Mesothelial cell of epicardium (in vitro differentiated cells): ENCODE results near the gene SFXN4. TPM values are rescaled to one million over a fixed set of nuclear protein-coding genes. Genes with fewer than 3 reads are reported as not detected.
"Not testable (repeated sequence)": the region's sequence is repeated elsewhere in the genome, so short reads cannot be mapped to it uniquely, and the experiment has no call there.

Experiments used
- DNase-seq, 2 experiments: peaks; one replicate each; pipeline ENCODE4 v3.0.0; 2021; ENCODE audit warnings: low spot score in 2 of 2; ENCODE audit not compliant: unreplicated experiment in 2 of 2
- H3K27ac Mint-ChIP-seq: 2 replicates; pipeline ENCODE4 v1.8.0; 2021; ENCODE audit warnings: mixed read lengths
- H3K27me3 Mint-ChIP-seq: 2 replicates; pipeline ENCODE4 v1.8.0; 2021; ENCODE audit warnings: low read depth, mixed read lengths
- H3K36me3 Mint-ChIP-seq: 2 replicates; pipeline ENCODE4 v1.8.0; 2021; ENCODE audit warnings: mixed read lengths
- H3K4me1 Mint-ChIP-seq: 2 replicates; pipeline ENCODE4 v1.8.0; 2021; ENCODE audit warnings: mixed read lengths
- H3K4me3 Mint-ChIP-seq: 2 replicates; pipeline ENCODE4 v1.8.0; 2021; ENCODE audit warnings: mild to moderate bottlenecking, moderate library complexity, mixed read lengths
- H3K9me3 Mint-ChIP-seq: 2 replicates; pipeline ENCODE4 v1.8.0; 2021; ENCODE audit warnings: mixed read lengths
- CTCF ChIP-seq: fragments of 200-600 bp; sonication (generic); IDR thresholded peaks from one replicate; pipeline ENCODE4 v1.5.0; 2021; ENCODE audit warnings: antibody characterized with exemption; ENCODE audit not compliant: unreplicated experiment
- total RNA-seq: library from RNA; stranded (reverse); gene quantifications from 3 replicates; pipeline ENCODE4 v1.2.1, GENCODE V29; 2021

SFXN4 gene
- total RNA-seq, 1 donor from 2014 or later: 37.2 TPM

- peaks cover 38% of the 10 kb centered on the region for H3K36me3 Mint-ChIP-seq
- no peak overlapping the region for H3K4me3 Mint-ChIP-seq
- no peaks in the 10 kb centered on the region for H3K27me3 Mint-ChIP-seq
- H3K4me1 Mint-ChIP-seq: no peaks in the 10 kb centered on the region
- H3K27ac Mint-ChIP-seq: no peak overlapping the region
- TF ChIP-seq CTCF: no peak
- DNase-seq: no peak
- H3K9me3 Mint-ChIP-seq: peaks cover 3% of the 10 kb centered on the region
These were observed 12.5 kb downstream of the SFXN4 start for GRCh38 chr10:119153041-119153440.

GRCh38 chr10:119151601-119152000, 13.9 kb downstream of the SFXN4 start:
- H3K36me3 Mint-ChIP-seq: peaks cover 31% of the 10 kb centered on the region
- H3K4me1 Mint-ChIP-seq, DNase-seq, H3K4me3 Mint-ChIP-seq, H3K9me3 Mint-ChIP-seq, H3K27ac Mint-ChIP-seq, H3K27me3 Mint-ChIP-seq: not testable (repeated sequence)

DNA sequence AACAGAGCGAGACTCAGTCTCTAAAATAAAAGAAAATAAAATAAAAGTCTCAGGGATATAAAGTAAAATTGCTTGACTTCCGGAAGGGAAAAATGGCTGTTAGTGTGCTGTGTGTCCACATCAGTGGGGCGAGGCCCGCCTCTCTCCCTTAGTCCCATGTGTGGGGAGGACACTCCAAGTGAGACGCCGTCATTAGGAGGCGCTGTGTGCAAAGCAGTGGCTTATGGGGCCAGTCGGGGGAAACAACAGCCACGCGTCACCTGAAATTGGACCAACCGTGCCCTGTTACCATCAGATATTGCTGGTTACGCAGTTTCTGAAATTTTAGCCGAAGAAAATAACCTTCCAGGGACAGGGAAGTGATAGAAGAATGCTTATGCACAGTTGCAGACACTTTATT, 15.8 kb downstream of the SFXN4 start:
- Mint-ChIP-seq H3K9me3 (peaks cover 3% of the 10 kb centered on the region), H3K36me3 (peaks cover 26% of the 10 kb centered on the region), H3K4me1 (no peaks in the 10 kb centered on the region), H3K27me3 (no peaks in the 10 kb centered on the region), H3K4me3 (no peak overlapping the region), H3K27ac (no peak overlapping the region)
- DNase-seq: no peak
- no peak for TF ChIP-seq CTCF

DNA sequence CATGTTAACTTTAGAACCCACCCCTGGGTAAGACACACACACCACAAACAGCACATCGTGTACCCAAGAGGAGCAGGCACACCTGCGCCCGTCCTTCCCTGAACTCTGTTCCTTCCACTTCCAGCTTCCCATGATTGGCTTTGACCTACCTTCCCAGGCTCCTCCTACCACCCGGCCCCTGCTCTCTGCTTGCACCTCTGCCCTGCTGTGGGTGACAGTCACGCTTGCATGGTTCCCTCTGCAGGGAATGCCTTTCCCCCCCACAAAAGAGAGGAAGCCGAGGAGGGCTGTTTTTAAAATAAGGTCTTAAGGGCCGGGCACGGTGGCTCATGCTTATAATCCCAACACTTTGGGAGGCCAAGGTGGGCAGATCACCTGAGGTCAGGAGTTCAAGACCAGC, 16.4 kb downstream of the SFXN4 start:
- H3K9me3 Mint-ChIP-seq: peaks cover 3% of the 10 kb centered on the region
- no peak for DNase-seq
- H3K4me3 Mint-ChIP-seq: no peak overlapping the region
- no peak overlapping the region for H3K27ac Mint-ChIP-seq
- H3K4me1 Mint-ChIP-seq: no peaks in the 10 kb centered on the region
- TF ChIP-seq CTCF: no peak
- H3K36me3 Mint-ChIP-seq: peaks cover 24% of the 10 kb centered on the region
- no peaks in the 10 kb centered on the region for H3K27me3 Mint-ChIP-seq

- Mint-ChIP-seq H3K36me3 (peaks cover 19% of the 10 kb centered on the region), H3K27me3 (no peaks in the 10 kb centered on the region), H3K4me1 (no peaks in the 10 kb centered on the region), H3K4me3 (no peak overlapping the region), H3K9me3 (no peaks in the 10 kb centered on the region), H3K27ac (no peak overlapping the region)
- no peak for DNase-seq
- TF ChIP-seq CTCF: no peak
These were observed 21.9 kb downstream of the SFXN4 start for GRCh38 chr10:119143657-119144056.

- Mint-ChIP-seq H3K9me3 (no peaks in the 10 kb centered on the region), H3K4me3 (no peak overlapping the region), H3K27me3 (no peaks in the 10 kb centered on the region), H3K4me1 (no peaks in the 10 kb centered on the region), H3K36me3 (peaks cover 17% of the 10 kb centered on the region), H3K27ac (no peak overlapping the region)
- no peak for DNase-seq
- TF ChIP-seq CTCF: no peak
These were observed 24.8 kb downstream of the SFXN4 start for GRCh38 chr10:119140603-119141245.
